Thyroid gland (tissue), 4 donors: Measurements from ENCODE around the gene BEND6. TPM values are rescaled to one million over a fixed set of nuclear protein-coding genes. Genes with fewer than 3 reads are reported as not detected.

Source experiments
- DNase-seq, 2 donors: peaks; one replicate each; pipeline ENCODE4 v3.0.0-alpha.2; 2019
- H3K27ac ChIP-seq, 3 donors: fragments of 200-600 bp; sonication (generic); 1 replicate in 2 of 3; 2 replicates in 1 of 3; pipeline ENCODE4 v1.5.1; 2016 to 2019; ENCODE audit warnings: mild to moderate bottlenecking in 1 of 3, moderate library complexity in 1 of 3
- H3K27me3 ChIP-seq: fragments of 200-600 bp; sonication (generic); one replicate; pipeline ENCODE4 v1.5.1; 2019
- H3K36me3 ChIP-seq, 2 donors: fragments of 200-600 bp; sonication (generic); one replicate each; pipeline ENCODE4 v1.5.1; 2016 to 2019
- H3K4me1 ChIP-seq, 2 donors: fragments of 200-600 bp; sonication (generic); one replicate each; pipeline ENCODE4 v1.5.1; 2017 to 2019
- H3K4me3 ChIP-seq, 3 donors: fragments of 200-600 bp; sonication (generic); replicated peaks in 1 of 3; 1 replicate in 2 of 3; 2 replicates in 1 of 3; pipeline ENCODE4 v1.5.1; 2016; ENCODE audit warnings: mild to moderate bottlenecking in 1 of 3
- H3K9me3 ChIP-seq: fragments of 200-600 bp; sonication (generic); one replicate; pipeline ENCODE4 v1.5.1; 2017
- CTCF ChIP-seq, 6 experiments: fragments of 200-600 bp in 3 of 6; fragments of 450-650 bp in 3 of 6; sonication (generic) in 3 of 6; IDR thresholded peaks; one replicate each; pipeline ENCODE4 v1.5.1; 2016 to 2019; ENCODE audit warnings: antibody characterized with exemption in 6 of 6, mild to moderate bottlenecking in 2 of 6, inconsistent platforms in 1 of 6, moderate library complexity in 1 of 6
- POLR2A ChIP-seq, 2 donors: fragments of 450-650 bp; IDR thresholded peaks; one replicate each; pipeline ENCODE4 v1.6.1; 2017; ENCODE audit warnings: antibody characterized with exemption in 2 of 2, mild to moderate bottlenecking in 2 of 2, moderate library complexity in 1 of 2
- WGBS, 2 donors: methylation state at CpG; one replicate each; pipeline ENCODE4 v1.1.5; 2017; 5-methylcytosine and 5-hydroxymethylcytosine counted together
- intact Hi-C: fragments of 100-400 bp; cut with DNase I; formaldehyde crosslinking; loops from one replicate; pipeline ENCODE4 v1.15.1; 2023
- total RNA-seq, 4 donors: library from RNA; depleted of rRNA; stranded (reverse); fragments of >200 nt; gene quantifications; one replicate each; pipeline ENCODE4 v1.2.3, GENCODE V29; 2016

The BEND6 gene
- total RNA-seq, 4 donors from 2014 or later, result 1.1 to 7.1 (median 3.0) TPM

- Histone ChIP-seq H3K4me3 (no peak overlapping the region), H3K27ac (no peak overlapping the region), H3K4me1 (no peaks in the 10 kb centered on the region), H3K9me3 (no peaks in the 10 kb centered on the region), H3K27me3 (no peaks in the 10 kb centered on the region), H3K36me3 (no peaks in the 10 kb centered on the region)
- no peak for DNase-seq
- TF ChIP-seq POLR2A (IDR thresholded peaks at IDR 0.05) (no peak), CTCF (IDR thresholded peaks at IDR 0.05) (no peak)
- intact Hi-C loops, result no loop called here
- 95 to 97% methylated on average over 5 of the region's 5 CpGs for WGBS, 2 donors
Measured at GRCh38 chr6:56940463-56940862, 14.4 kb upstream of the BEND6 start.

GRCh38 chr6:56940977-56941376, 13.9 kb upstream of the BEND6 start:
- Histone ChIP-seq H3K4me3 (no peak overlapping the region), H3K9me3 (no peaks in the 10 kb centered on the region), H3K27ac (no peak overlapping the region), H3K27me3 (no peaks in the 10 kb centered on the region), H3K4me1 (no peaks in the 10 kb centered on the region), H3K36me3 (no peaks in the 10 kb centered on the region)
- intact Hi-C loops, result no loop called here
- no peak for DNase-seq
- no peak for TF ChIP-seq POLR2A (IDR thresholded peaks at IDR 0.05)

- Histone ChIP-seq H3K27me3 (no peaks in the 10 kb centered on the region), H3K9me3 (no peaks in the 10 kb centered on the region), H3K4me3 (no peak overlapping the region), H3K36me3 (no peaks in the 10 kb centered on the region), H3K4me1 (no peaks in the 10 kb centered on the region), H3K27ac (no peak overlapping the region)
- no peak for DNase-seq
- intact Hi-C loops, result no loop called here
- no peak for TF ChIP-seq POLR2A (IDR thresholded peaks at IDR 0.05)
- no peak for TF ChIP-seq CTCF (IDR thresholded peaks at IDR 0.05)
Measured at GRCh38 chr6:56944661-56945060, 10.2 kb upstream of the BEND6 start.

GRCh38 chr6:56946368-56946767, 8.5 kb upstream of the BEND6 start:
- no peak for DNase-seq
- TF ChIP-seq POLR2A (IDR thresholded peaks at IDR 0.05) (no peak), CTCF (IDR thresholded peaks at IDR 0.05) (no peak)
- 88 to 95% methylated on average over 2 of the region's 2 CpGs for WGBS, 2 donors
- Histone ChIP-seq H3K9me3 (no peaks in the 10 kb centered on the region), H3K36me3 (no peaks in the 10 kb centered on the region), H3K27ac (no peak overlapping the region), H3K4me3 (no peak overlapping the region), H3K4me1 (no peaks in the 10 kb centered on the region), H3K27me3 (no peaks in the 10 kb centered on the region)
- intact Hi-C loops, result no loop called here

- Histone ChIP-seq H3K4me1 (no peaks in the 10 kb centered on the region), H3K36me3 (no peaks in the 10 kb centered on the region), H3K4me3 (no peak overlapping the region), H3K9me3 (no peaks in the 10 kb centered on the region), H3K27ac (no peak overlapping the region), H3K27me3 (no peaks in the 10 kb centered on the region)
- no peak for DNase-seq
- no peak for TF ChIP-seq POLR2A (IDR thresholded peaks at IDR 0.05)
- TF ChIP-seq CTCF (IDR thresholded peaks at IDR 0.05), result no peak
- 53 to 81% methylated on average over 1 of the region's 1 CpG for WGBS, 2 donors
- intact Hi-C loops, result no loop called here
Measured at GRCh38 chr6:56947924-56948323, 7.0 kb upstream of the BEND6 start.

- Histone ChIP-seq H3K36me3 (no peaks in the 10 kb centered on the region), H3K27ac (no peak overlapping the region), H3K4me3 (no peak overlapping the region), H3K27me3 (no peaks in the 10 kb centered on the region), H3K4me1 (peaks cover 6 to 10% of the 10 kb centered on the region in 2 donors), H3K9me3 (no peaks in the 10 kb centered on the region)
- TF ChIP-seq CTCF (IDR thresholded peaks at IDR 0.05) (no peak), POLR2A (IDR thresholded peaks at IDR 0.05) (no peak)
- DNase-seq, result no peak
- intact Hi-C loops, result no loop called here
- 76 to 90% methylated on average over 3 of the region's 3 CpGs for WGBS, 2 donors
Measured at GRCh38 chr6:56949265-56949664, 5.6 kb upstream of the BEND6 start.
